ENCODE data around the gene C6.

DNA sequence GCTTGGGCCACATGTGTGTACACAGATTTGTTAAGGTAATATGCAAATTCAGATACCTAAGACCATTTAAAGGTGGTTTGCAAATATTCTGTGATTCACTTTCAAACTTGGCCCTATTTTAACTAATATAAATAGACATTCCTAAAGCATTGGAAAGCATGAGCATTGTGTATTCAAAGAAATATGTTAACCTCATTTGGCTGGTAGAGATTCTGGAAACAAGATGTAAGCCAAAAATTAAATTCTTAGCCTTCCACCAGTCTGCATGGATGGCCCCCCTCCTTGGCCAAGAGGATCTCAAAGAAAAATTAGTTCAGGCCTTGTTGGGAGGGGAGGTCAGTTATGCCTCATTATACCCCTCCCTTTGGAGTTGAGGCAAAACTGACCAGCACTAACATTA is 38.7 kb upstream of the C6 start:
- no peak for TF ChIP-seq CBX8 (IDR thresholded peaks at IDR 0.05; ENCODE audit: borderline replicate concordance, low read depth, low read length)
- TF ChIP-seq GTF2F1 (IDR thresholded peaks at IDR 0.05; ENCODE audit: borderline replicate concordance, low read depth, low read length): no peak
- TF ChIP-seq, protein P1, sequence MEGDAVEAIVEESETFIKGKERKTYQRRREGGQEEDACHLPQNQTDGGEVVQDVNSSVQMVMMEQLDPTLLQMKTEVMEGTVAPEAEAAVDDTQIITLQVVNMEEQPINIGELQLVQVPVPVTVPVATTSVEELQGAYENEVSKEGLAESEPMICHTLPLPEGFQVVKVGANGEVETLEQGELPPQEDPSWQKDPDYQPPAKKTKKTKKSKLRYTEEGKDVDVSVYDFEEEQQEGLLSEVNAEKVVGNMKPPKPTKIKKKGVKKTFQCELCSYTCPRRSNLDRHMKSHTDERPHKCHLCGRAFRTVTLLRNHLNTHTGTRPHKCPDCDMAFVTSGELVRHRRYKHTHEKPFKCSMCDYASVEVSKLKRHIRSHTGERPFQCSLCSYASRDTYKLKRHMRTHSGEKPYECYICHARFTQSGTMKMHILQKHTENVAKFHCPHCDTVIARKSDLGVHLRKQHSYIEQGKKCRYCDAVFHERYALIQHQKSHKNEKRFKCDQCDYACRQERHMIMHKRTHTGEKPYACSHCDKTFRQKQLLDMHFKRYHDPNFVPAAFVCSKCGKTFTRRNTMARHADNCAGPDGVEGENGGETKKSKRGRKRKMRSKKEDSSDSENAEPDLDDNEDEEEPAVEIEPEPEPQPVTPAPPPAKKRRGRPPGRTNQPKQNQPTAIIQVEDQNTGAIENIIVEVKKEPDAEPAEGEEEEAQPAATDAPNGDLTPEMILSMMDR (IDR thresholded peaks at IDR 0.05; ENCODE audit: control extremely low read depth in 1 of 3, insufficient read depth in 1 of 3, low read depth in 1 of 3, low read length in 3 of 3): no peak
- no peak for TF ChIP-seq SRF (IDR thresholded peaks at IDR 0.05; ENCODE audit: low read depth, low read length)
- TF ChIP-seq POLR2AphosphoS5 (IDR thresholded peaks at IDR 0.05; ENCODE audit: low read depth, low read length): no peak
- no peak for TF ChIP-seq YY1 (IDR thresholded peaks at IDR 0.05; ENCODE audit: low read depth, low read length)
- TF ChIP-seq SUZ12 (IDR thresholded peaks at IDR 0.05; ENCODE audit: low read length): no peak
- TF ChIP-seq JUND (IDR thresholded peaks at IDR 0.05; ENCODE audit: low read length): no peak

Measured in H1 (cell line).